ENCODE measurements around the gene TFF2. TPM values are rescaled to one million over a fixed set of nuclear protein-coding genes. Genes with fewer than 3 reads are reported as not detected.

TFF2 gene
- total RNA-seq, 1 donor from 2014 or later = not detected

- no peak overlapping the region for H3K27ac ChIP-seq
- no peaks in the 10 kb centered on the region for H3K36me3 ChIP-seq
- DNase-seq (no peak), ATAC-seq (no peak)
- H3K4me1 ChIP-seq = peaks cover 29% of the 10 kb centered on the region
- no peak for TF ChIP-seq CTCF (IDR thresholded peaks at IDR 0.05)
- intact Hi-C loops (cut with DNase I) = no loop called here
- no peak overlapping the region for H3K4me3 ChIP-seq
- H3K9me3 ChIP-seq = no peaks in the 10 kb centered on the region
- H3K27me3 ChIP-seq (ENCODE audit: low read depth) = peaks cover 13% of the 10 kb centered on the region
Measured at GRCh38 chr21:42311816-42312625, 38.8 kb downstream of the TFF2 start.

- ATAC-seq (no peak), DNase-seq (no peak)
- no peaks in the 10 kb centered on the region for H3K9me3 ChIP-seq
- intact Hi-C loops (cut with DNase I) = no loop called here
- no peak overlapping the region for H3K4me3 ChIP-seq
- H3K27ac ChIP-seq = no peak overlapping the region
- H3K36me3 ChIP-seq = no peaks in the 10 kb centered on the region
- TF ChIP-seq CTCF (IDR thresholded peaks at IDR 0.05) = no peak
- peaks cover 29% of the 10 kb centered on the region for H3K4me1 ChIP-seq
- H3K27me3 ChIP-seq (ENCODE audit: low read depth) = peaks cover 13% of the 10 kb centered on the region
Measured at GRCh38 chr21:42311160-42311559, 39.6 kb downstream of the TFF2 start.

- Histone ChIP-seq H3K36me3 (no peaks in the 10 kb centered on the region), H3K9me3 (no peaks in the 10 kb centered on the region), H3K4me3 (no peak overlapping the region), H3K27ac (no peak overlapping the region), H3K4me1 (peaks cover 29% of the 10 kb centered on the region), H3K27me3 (ENCODE audit: low read depth) (peaks cover 13% of the 10 kb centered on the region)
- DNase-seq (no peak), ATAC-seq (no peak)
- no peak for TF ChIP-seq CTCF (IDR thresholded peaks at IDR 0.05)
- intact Hi-C loops (cut with DNase I) = no loop called here
Measured at GRCh38 chr21:42310411-42311001, 40.3 kb downstream of the TFF2 start.

GRCh38 chr21:42309753-42310213 lies 41.0 kb downstream of the TFF2 start:
- DNase-seq = peak; percentile 76
- Histone ChIP-seq H3K4me1 (peaks cover 29% of the 10 kb centered on the region), H3K4me3 (no peak overlapping the region), H3K27ac (no peak overlapping the region), H3K27me3 (ENCODE audit: low read depth) (peaks cover 13% of the 10 kb centered on the region), H3K9me3 (no peaks in the 10 kb centered on the region), H3K36me3 (no peaks in the 10 kb centered on the region)
- peak; percentile 64 to 75 for ATAC-seq
- intact Hi-C loops (cut with DNase I) = no loop called here
- peak; percentile 74 for TF ChIP-seq CTCF (IDR thresholded peaks at IDR 0.05)

GRCh38 chr21:42308914-42309752 lies 41.7 kb downstream of the TFF2 start:
- Histone ChIP-seq H3K9me3 (no peaks in the 10 kb centered on the region), H3K27ac (no peak overlapping the region), H3K4me3 (no peak overlapping the region), H3K4me1 (peaks cover 29% of the 10 kb centered on the region), H3K27me3 (ENCODE audit: low read depth) (peaks cover 13% of the 10 kb centered on the region), H3K36me3 (no peaks in the 10 kb centered on the region)
- ATAC-seq (peak; percentile 3 to 13), DNase-seq (no peak)
- no peak for TF ChIP-seq CTCF (IDR thresholded peaks at IDR 0.05)
- intact Hi-C loops (cut with DNase I) = no loop called here

All from lower lobe of right lung (tissue), 2 donors.